ENCODE measurements around the gene COX18.

The COX18 gene

GRCh38 chr4:73037057-73037456, 32.5 kb downstream of the COX18 start:
- no peak for DNase-seq (ENCODE audit: low read depth)
- no peak for TF ChIP-seq CTCF (IDR thresholded peaks at IDR 0.05; ENCODE audit: control insufficient read depth, insufficient read depth, low read depth, low read length, missing control alignments)
- H3K4me3 ChIP-seq (ENCODE audit: control insufficient read depth, low read depth, low read length), result no peak overlapping the region

DNA sequence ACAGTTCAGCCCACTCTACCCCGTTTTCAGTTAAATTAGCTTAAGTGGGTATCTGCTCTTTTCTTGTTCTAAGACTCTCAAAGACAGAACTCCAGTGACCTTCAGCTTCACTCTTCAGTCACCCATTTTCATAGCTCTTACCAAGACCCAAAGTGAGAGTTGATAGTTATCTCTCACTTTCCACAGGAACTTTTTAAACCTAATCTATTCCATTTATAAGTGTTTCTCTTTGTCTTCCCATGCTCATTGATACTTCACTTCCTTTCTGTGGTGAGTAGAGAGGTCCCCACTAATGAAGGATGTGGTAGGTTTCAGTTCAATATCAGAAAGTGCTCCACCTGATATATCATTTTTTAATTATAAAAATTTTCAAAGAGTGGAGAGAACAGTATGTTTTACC, 33.4 kb downstream of the COX18 start:
- TF ChIP-seq CTCF (IDR thresholded peaks at IDR 0.05; ENCODE audit: control insufficient read depth, insufficient read depth, low read depth, low read length, missing control alignments), result no peak
- no peak for DNase-seq (ENCODE audit: low read depth)

GRCh38 chr4:73034896-73035295, 34.6 kb downstream of the COX18 start:
- DNase-seq (ENCODE audit: low read depth), result no peak
- TF ChIP-seq CTCF (IDR thresholded peaks at IDR 0.05; ENCODE audit: control insufficient read depth, insufficient read depth, low read depth, low read length, missing control alignments), result no peak
- H3K4me3 ChIP-seq (ENCODE audit: control insufficient read depth, low read depth, low read length), result no peak overlapping the region

More for the DNA sequence above, 33.4 kb downstream of the COX18 start:
- H3K4me3 ChIP-seq (ENCODE audit: control insufficient read depth, low read depth, low read length), result no peak overlapping the region

- DNase-seq (ENCODE audit: low read depth), result no peak
- no peak overlapping the region for H3K4me3 ChIP-seq (ENCODE audit: control insufficient read depth, low read depth, low read length)
- TF ChIP-seq CTCF (IDR thresholded peaks at IDR 0.05; ENCODE audit: control insufficient read depth, insufficient read depth, low read depth, low read length, missing control alignments), result no peak
Measured at GRCh38 chr4:73028621-73029020, 40.9 kb downstream of the COX18 start.

GRCh38 chr4:73021634-73022033, 47.9 kb downstream of the COX18 start:
- H3K4me3 ChIP-seq (ENCODE audit: control insufficient read depth, low read depth, low read length), result no peak overlapping the region
- TF ChIP-seq CTCF (IDR thresholded peaks at IDR 0.05; ENCODE audit: control insufficient read depth, insufficient read depth, low read depth, low read length, missing control alignments), result peak; percentile 56
- peak; percentile 16 for DNase-seq (ENCODE audit: low read depth)

GRCh38 chr4:73019462-73020047, 50.0 kb downstream of the COX18 start:
- H3K4me3 ChIP-seq (ENCODE audit: control insufficient read depth, low read depth, low read length), result no peak overlapping the region
- DNase-seq (ENCODE audit: low read depth), result peak; percentile 7
- TF ChIP-seq CTCF (IDR thresholded peaks at IDR 0.05; ENCODE audit: control insufficient read depth, insufficient read depth, low read depth, low read length, missing control alignments), result peak; percentile 55

- TF ChIP-seq CTCF (IDR thresholded peaks at IDR 0.05; ENCODE audit: control insufficient read depth, insufficient read depth, low read depth, low read length, missing control alignments), result no peak
- H3K4me3 ChIP-seq (ENCODE audit: control insufficient read depth, low read depth, low read length), result no peak overlapping the region
- DNase-seq (ENCODE audit: low read depth), result no peak
Measured at GRCh38 chr4:73018595-73018994, 50.9 kb downstream of the COX18 start.

Data from AG09309 (cell line).